HepG2 (cell line): Measurements from ENCODE around the gene DAB1. TPM values are rescaled to one million over a fixed set of nuclear protein-coding genes. Genes with fewer than 3 reads are reported as not detected.

Source experiments
- AKAP8 ChIP-seq: sonication (generic); formaldehyde crosslinking; IDR thresholded peaks from 2 replicates; pipeline ENCODE4 v1.5.1; 2020; ENCODE audit warnings: mild to moderate bottlenecking, missing genetic modification reagents
- ARNTL ChIP-seq: sonication (generic); formaldehyde crosslinking; IDR thresholded peaks from 2 replicates; pipeline ENCODE4 v1.4.0; 2020; ENCODE audit warnings: mild to moderate bottlenecking, missing genetic modification reagents
- ASH2L ChIP-seq: fragments of 300-600, 200-600 bp; sonication (generic); IDR thresholded peaks from 2 replicates; pipeline ENCODE4 v1.7.0; 2017; ENCODE audit warnings: low read depth, mild to moderate bottlenecking, moderate library complexity, mixed read lengths, low read length; ENCODE audit not compliant: insufficient read length
- CBX1 ChIP-seq: IDR thresholded peaks from one replicate; pipeline ENCODE4 v1.6.1; 2016; ENCODE audit warnings: antibody characterized with exemption, low read depth
- CREM ChIP-seq, 2 experiments: sonication (generic) in 1 of 2; formaldehyde crosslinking in 1 of 2; IDR thresholded peaks; 2 replicates each; pipeline versions ENCODE4 v1.4.0 to v1.6.1; 2016 to 2020; ENCODE audit warnings: antibody characterized with exemption in 1 of 2, mild to moderate bottlenecking in 1 of 2, missing genetic modification reagents in 1 of 2
- KDM5B ChIP-seq: sonication (generic); formaldehyde crosslinking; IDR thresholded peaks from 2 replicates; pipeline ENCODE4 v1.4.0; 2020; ENCODE audit warnings: missing genetic modification reagents, mild to moderate bottlenecking, borderline replicate concordance
- MTF1 ChIP-seq: sonication (generic); formaldehyde crosslinking; IDR thresholded peaks from 2 replicates; pipeline ENCODE4 v1.5.0; 2020; ENCODE audit warnings: missing genetic modification reagents
- RAD21 ChIP-seq: fragments of 450-650 bp; formaldehyde crosslinking; IDR thresholded peaks from 2 replicates; pipeline ENCODE4 v1.5.0; 2020; ENCODE audit warnings: mild to moderate bottlenecking
- RFX1 ChIP-seq: fragments of 450-650 bp; IDR thresholded peaks from 2 replicates; pipeline ENCODE4 v1.6.1; 2017
- SCMH1 ChIP-seq: sonication (generic); formaldehyde crosslinking; IDR thresholded peaks from 2 replicates; pipeline ENCODE4 v1.9.0; 2021; ENCODE audit warnings: missing genetic modification reagents, mild to moderate bottlenecking, borderline replicate concordance
- SP1 ChIP-seq, 2 experiments: fragments of 450-650 bp in 1 of 2; sonication (generic) in 1 of 2; formaldehyde crosslinking in 1 of 2; IDR thresholded peaks; 2 replicates each; pipeline versions ENCODE4 v1.4.0 to v1.6.1; 2016 to 2020; ENCODE audit warnings: missing genetic modification reagents in 1 of 2
- ZNF44 ChIP-seq: sonication (generic); formaldehyde crosslinking; IDR thresholded peaks from 2 replicates; pipeline ENCODE4 v1.5.1; 2020; ENCODE audit warnings: mild to moderate bottlenecking, missing genetic modification reagents
- ZNF605 ChIP-seq: sonication (generic); formaldehyde crosslinking; IDR thresholded peaks from 2 replicates; pipeline ENCODE4 v1.8.0; 2022; ENCODE audit warnings: mild to moderate bottlenecking, missing genetic modification reagents
- ZNF652 ChIP-seq: IDR thresholded peaks from 2 replicates; pipeline ENCODE4 v1.6.1; 2016; ENCODE audit warnings: low read depth, borderline replicate concordance
- ZNF710 ChIP-seq: sonication (generic); formaldehyde crosslinking; IDR thresholded peaks from 2 replicates; pipeline ENCODE4 v1.5.0; 2020; ENCODE audit warnings: mild to moderate bottlenecking, missing genetic modification reagents, borderline replicate concordance
- ZNF772 ChIP-seq: sonication (generic); formaldehyde crosslinking; IDR thresholded peaks from 2 replicates; pipeline ENCODE4 v1.5.0; 2020; ENCODE audit warnings: mild to moderate bottlenecking, missing genetic modification reagents
- ZNF792 ChIP-seq: IDR thresholded peaks from 2 replicates; pipeline ENCODE4 v1.6.1; 2016
- ZNF850 ChIP-seq: sonication (generic); formaldehyde crosslinking; conservative IDR thresholded peaks from 2 replicates; pipeline ENCODE4 v1.9.0; 2021; ENCODE audit warnings: mild to moderate bottlenecking, missing genetic modification reagents
- polyA plus RNA-seq, 8 experiments: library from polyadenylated mRNA; depleted of rRNA in 3 of 8; stranded (reverse) in 7 of 8; unstranded in 1 of 8; fragments of >200 nt; fragmentation: Illumina TruSeq in 4 of 8; extraction: Trizol in 4 of 8; gene quantifications; 2 replicates each; pipeline versions ENCODE4 v1.2.1 to v1.2.3, GENCODE V29; 2011 to 2016; ENCODE audit warnings: low read depth in 4 of 8, missing spikeins in 1 of 8, mixed read lengths in 1 of 8; ENCODE audit not compliant: insufficient read depth in 1 of 8
- total RNA-seq, 5 experiments: library from RNA; depleted of rRNA; stranded (reverse); fragments of >200 nt; fragmentation: Illumina TruSeq; extraction: Trizol; gene quantifications; 2 replicates each; pipeline ENCODE4 v1.2.3, GENCODE V29; 2016; ENCODE audit warnings: low read depth in 1 of 5
- TF ChIP-seq, protein P1 (sequence below): IDR thresholded peaks from 2 replicates; pipeline ENCODE4 v1.6.1; 2016; ENCODE audit warnings: control low read depth
- TF ChIP-seq, protein P2 (sequence below): IDR thresholded peaks from 2 replicates; pipeline ENCODE4 v1.6.1; 2016; ENCODE audit warnings: low read depth, control low read depth
- TF ChIP-seq, protein P3 (sequence below): sonication (generic); formaldehyde crosslinking; IDR thresholded peaks from 2 replicates; pipeline ENCODE4 v1.4.0; 2020; ENCODE audit warnings: low read depth, mild to moderate bottlenecking, missing genetic modification reagents

The DAB1 gene
- total and polyA plus RNA-seq, 2 of the 13 experiments (the other 11 are each of a cell fraction or from before 2014, with no cell fraction given) = 0.04 to 0.13 TPM

DNA sequence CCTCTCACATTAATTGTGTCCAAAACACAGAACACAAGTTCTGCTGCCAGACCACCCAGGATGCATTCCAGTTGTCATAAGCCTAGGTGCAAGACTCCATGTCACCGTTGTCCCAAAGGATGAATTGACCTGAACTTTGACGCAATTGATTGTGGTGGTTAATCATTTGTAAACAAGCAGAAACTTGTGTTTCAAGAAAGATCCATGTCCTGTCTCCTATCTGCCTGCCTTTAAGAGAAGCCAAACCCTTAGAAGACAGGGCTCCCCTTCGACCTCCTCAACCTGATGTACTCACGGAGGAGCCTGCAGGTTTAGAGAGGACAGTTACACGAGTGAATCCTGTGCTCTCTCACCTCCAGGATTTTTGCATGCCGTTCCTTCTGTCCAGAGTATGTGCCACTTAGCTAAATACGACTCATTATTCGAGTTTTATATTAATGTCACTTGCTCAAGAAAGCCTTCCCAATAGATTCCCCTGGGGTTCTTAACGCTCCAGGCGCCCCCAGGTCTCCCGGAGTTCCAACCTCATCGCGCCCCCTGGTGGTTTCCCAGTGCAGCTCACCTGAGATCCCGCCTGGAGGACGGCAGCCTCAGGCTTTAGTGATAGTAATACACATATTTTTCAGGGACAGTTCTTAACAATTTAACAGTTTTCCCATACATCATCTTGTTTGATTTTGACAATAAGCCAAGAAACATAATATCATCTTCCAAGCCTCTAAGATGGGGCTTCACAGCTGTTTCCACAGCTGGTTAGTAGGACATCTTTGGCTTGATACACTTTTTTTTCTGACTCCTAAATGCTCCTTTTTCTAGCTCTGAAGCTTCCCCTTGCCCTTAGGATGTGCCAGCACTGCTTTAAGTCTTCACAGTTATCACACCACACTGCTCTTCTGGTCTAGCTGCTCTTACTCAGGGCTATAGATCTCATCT lies 455.7 kb downstream of the DAB1 start (continued):
- no peak for TF ChIP-seq ZNF44 (CRISPR knock-in tag)
- TF ChIP-seq ZNF605 (CRISPR knock-in tag) = no peak
- TF ChIP-seq, protein P1, sequence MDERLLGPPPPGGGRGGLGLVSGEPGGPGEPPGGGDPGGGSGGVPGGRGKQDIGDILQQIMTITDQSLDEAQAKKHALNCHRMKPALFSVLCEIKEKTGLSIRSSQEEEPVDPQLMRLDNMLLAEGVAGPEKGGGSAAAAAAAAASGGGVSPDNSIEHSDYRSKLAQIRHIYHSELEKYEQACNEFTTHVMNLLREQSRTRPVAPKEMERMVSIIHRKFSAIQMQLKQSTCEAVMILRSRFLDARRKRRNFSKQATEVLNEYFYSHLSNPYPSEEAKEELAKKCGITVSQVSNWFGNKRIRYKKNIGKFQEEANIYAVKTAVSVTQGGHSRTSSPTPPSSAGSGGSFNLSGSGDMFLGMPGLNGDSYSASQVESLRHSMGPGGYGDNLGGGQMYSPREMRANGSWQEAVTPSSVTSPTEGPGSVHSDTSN (CRISPR knock-in tag) = 0 out of 2 replicates have a peak, but pooled peaks have one; percentile 18
- TF ChIP-seq RFX1 = no peak
- TF ChIP-seq MTF1 (CRISPR knock-in tag) = no peak
- no peak for TF ChIP-seq KDM5B
- peak; percentile 67 for TF ChIP-seq ASH2L
- TF ChIP-seq ZNF772 (CRISPR knock-in tag) = no peak
- no peak for TF ChIP-seq SCMH1
- TF ChIP-seq CBX1 = no peak
- no peak for TF ChIP-seq SP1 (IDR thresholded peaks at IDR 0.05)
- no peak for TF ChIP-seq SP1 (CRISPR knock-in tag; IDR thresholded peaks at IDR 0.05)
- peak; percentile 37; the same call in 1 of the 2 replicates for TF ChIP-seq CREM (IDR thresholded peaks at IDR 0.05)
- no peak for TF ChIP-seq CREM (CRISPR knock-in tag; IDR thresholded peaks at IDR 0.05)
- TF ChIP-seq ZNF710 (CRISPR knock-in tag) = peak; percentile 70; the same call in 1 of the 2 replicates
- no peak; the same call in 1 of the 2 replicates for TF ChIP-seq ZNF652 (CRISPR knock-in tag)
- no peak for TF ChIP-seq ARNTL (CRISPR knock-in tag)
- TF ChIP-seq RAD21 = peak; percentile 89
- no peak for TF ChIP-seq ZNF792 (CRISPR knock-in tag)
- no peak for TF ChIP-seq ZNF850
- no peak for TF ChIP-seq AKAP8
- TF ChIP-seq, protein P2, sequence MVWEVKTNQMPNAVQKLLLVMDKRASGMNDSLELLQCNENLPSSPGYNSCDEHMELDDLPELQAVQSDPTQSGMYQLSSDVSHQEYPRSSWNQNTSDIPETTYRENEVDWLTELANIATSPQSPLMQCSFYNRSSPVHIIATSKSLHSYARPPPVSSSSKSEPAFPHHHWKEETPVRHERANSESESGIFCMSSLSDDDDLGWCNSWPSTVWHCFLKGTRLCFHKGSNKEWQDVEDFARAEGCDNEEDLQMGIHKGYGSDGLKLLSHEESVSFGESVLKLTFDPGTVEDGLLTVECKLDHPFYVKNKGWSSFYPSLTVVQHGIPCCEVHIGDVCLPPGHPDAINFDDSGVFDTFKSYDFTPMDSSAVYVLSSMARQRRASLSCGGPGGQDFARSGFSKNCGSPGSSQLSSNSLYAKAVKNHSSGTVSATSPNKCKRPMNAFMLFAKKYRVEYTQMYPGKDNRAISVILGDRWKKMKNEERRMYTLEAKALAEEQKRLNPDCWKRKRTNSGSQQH (CRISPR knock-in tag) = no peak
- TF ChIP-seq, protein P3, sequence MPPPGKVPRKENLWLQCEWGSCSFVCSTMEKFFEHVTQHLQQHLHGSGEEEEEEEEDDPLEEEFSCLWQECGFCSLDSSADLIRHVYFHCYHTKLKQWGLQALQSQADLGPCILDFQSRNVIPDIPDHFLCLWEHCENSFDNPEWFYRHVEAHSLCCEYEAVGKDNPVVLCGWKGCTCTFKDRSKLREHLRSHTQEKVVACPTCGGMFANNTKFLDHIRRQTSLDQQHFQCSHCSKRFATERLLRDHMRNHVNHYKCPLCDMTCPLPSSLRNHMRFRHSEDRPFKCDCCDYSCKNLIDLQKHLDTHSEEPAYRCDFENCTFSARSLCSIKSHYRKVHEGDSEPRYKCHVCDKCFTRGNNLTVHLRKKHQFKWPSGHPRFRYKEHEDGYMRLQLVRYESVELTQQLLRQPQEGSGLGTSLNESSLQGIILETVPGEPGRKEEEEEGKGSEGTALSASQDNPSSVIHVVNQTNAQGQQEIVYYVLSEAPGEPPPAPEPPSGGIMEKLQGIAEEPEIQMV (CRISPR knock-in tag) = no peak
